B cell (primary cell): ENCODE results near the gene AP5S1. TPM values are rescaled to one million over a fixed set of nuclear protein-coding genes. Genes with fewer than 3 reads are reported as not detected.
A peak's percentile ranks its signal among the peaks of the same experiment; 100 is the strongest.

Experiments
- ATAC-seq: fragments of 200-7000 bp; cut with Tn5 transposase; one replicate; pipeline ENCODE4 v1.10.0; 2021; ENCODE audit warnings: low read depth, mild to moderate bottlenecking, moderate number of reproducible peaks, moderate library complexity
- CTCF ChIA-PET: fragments of 350-600 bp; sonication (Branson Sonifier 250); formaldehyde crosslinking; loops from one replicate; lab custom pipeline; 2021; ENCODE audit warnings: antibody characterized with exemption, inconsistent platforms; lab: Charles Lee
- POLR2A ChIA-PET: fragments of 350-600 bp; sonication (Branson Sonifier 250); formaldehyde crosslinking; loops from one replicate; lab custom pipeline; 2021; ENCODE audit warnings: antibody characterized with exemption; lab: Charles Lee
- DNase-seq: peaks from one replicate; pipeline ENCODE4 v3.0.0; 2013
- H2AFZ ChIP-seq: 2 replicates; pipeline ENCODE4 v1.6.1; 2012; ENCODE audit warnings: mild to moderate bottlenecking, low read depth, low read length; ENCODE audit not compliant: insufficient read depth, poor library complexity, severe bottlenecking
- H3K27ac ChIP-seq, 2 donors: 1 replicate in 1 of 2; 2 replicates in 1 of 2; pipeline ENCODE4 v1.5.1; 2012 to 2013; ENCODE audit warnings: low read length in 2 of 2, mild to moderate bottlenecking in 2 of 2, moderate library complexity in 1 of 2
- H3K27me3 ChIP-seq, 4 experiments: fragments of 200-600 bp in 1 of 4; sonication (generic) in 1 of 4; replicated peaks in 1 of 4; 1 replicate in 2 of 4; 2 replicates in 2 of 4; pipeline versions ENCODE4 v1.6.1 to v1.7.0; 2013 to 2016; ENCODE audit warnings: low read length in 3 of 4, mild to moderate bottlenecking in 2 of 4, mixed read lengths in 1 of 4, moderate library complexity in 1 of 4; ENCODE audit not compliant: insufficient read depth in 4 of 4, control insufficient read depth in 3 of 4; ENCODE audit errors: control extremely low read depth in 1 of 4
- H3K36me3 ChIP-seq, 2 experiments: replicated peaks in 1 of 2; 1 replicate in 1 of 2; 2 replicates in 1 of 2; pipeline versions ENCODE4 v1.6.1 to v1.7.1; 2013; ENCODE audit warnings: low read length in 1 of 2; ENCODE audit not compliant: insufficient read depth in 2 of 2, control insufficient read depth in 1 of 2; ENCODE audit errors: control extremely low read depth in 1 of 2, extremely low read depth in 1 of 2
- H3K4me1 ChIP-seq, 2 donors: fragments of 200-600 bp in 1 of 2; sonication (generic) in 1 of 2; 1 replicate in 1 of 2; 2 replicates in 1 of 2; pipeline versions ENCODE4 v1.5.1 to v1.6.1; 2013 to 2017; ENCODE audit warnings: low read length in 2 of 2; ENCODE audit not compliant: control insufficient read depth in 2 of 2, insufficient read depth in 2 of 2
- H3K4me2 ChIP-seq: replicated peaks from 2 replicates; pipeline ENCODE3; 2012; ENCODE audit warnings: mild to moderate bottlenecking, low read depth, low read length; ENCODE audit not compliant: poor library complexity, severe bottlenecking
- H3K4me3 ChIP-seq, 5 experiments: fragments of 200-600 bp in 1 of 5; sonication (generic) in 1 of 5; 1 replicate in 3 of 5; 2 replicates in 2 of 5; pipeline versions ENCODE4 v1.5.1 to v1.7.0; 2011 to 2016; ENCODE audit warnings: low read length in 4 of 5, mild to moderate bottlenecking in 4 of 5, low read depth in 2 of 5, control low read depth in 1 of 5, moderate library complexity in 1 of 5; ENCODE audit not compliant: insufficient read depth in 1 of 5; ENCODE audit errors: control extremely low read depth in 1 of 5, extremely low read depth in 1 of 5
- H3K79me2 ChIP-seq: fragments of 200-600 bp; sonication (generic); one replicate; pipeline ENCODE4 v1.6.0; 2016; ENCODE audit warnings: low read length; ENCODE audit not compliant: control insufficient read depth, insufficient read depth
- H3K9ac ChIP-seq: fragments of 200-600 bp; sonication (generic); 2 replicates; pipeline ENCODE4 v1.6.1; 2017; ENCODE audit warnings: mild to moderate bottlenecking, low read length, moderate library complexity
- H3K9me3 ChIP-seq, 3 donors: one replicate each; pipeline versions ENCODE4 v1.6.1 to v1.7.1; 2013; ENCODE audit warnings: low read length in 2 of 3; ENCODE audit not compliant: control insufficient read depth in 2 of 3, insufficient read depth in 1 of 3; ENCODE audit errors: control extremely low read depth in 1 of 3
- H4K20me1 ChIP-seq: 2 replicates; pipeline ENCODE4 v1.6.0; 2012; ENCODE audit warnings: mild to moderate bottlenecking, low read length; ENCODE audit not compliant: insufficient read depth, control insufficient read depth, poor library complexity, severe bottlenecking
- H3K27ac Mint-ChIP-seq: one replicate; pipeline ENCODE4 v1.8.0; 2021; ENCODE audit warnings: mixed read lengths
- H3K27me3 Mint-ChIP-seq: one replicate; pipeline ENCODE4 v1.8.0; 2021; ENCODE audit warnings: mixed read lengths
- H3K4me1 Mint-ChIP-seq: one replicate; pipeline ENCODE4 v1.8.0; 2021; ENCODE audit warnings: mixed read lengths
- H3K4me3 Mint-ChIP-seq: one replicate; pipeline ENCODE4 v1.8.0; 2021; ENCODE audit warnings: mixed read lengths
- H3K9me3 Mint-ChIP-seq: one replicate; pipeline ENCODE4 v1.8.0; 2022; ENCODE audit warnings: mixed read lengths; ENCODE audit not compliant: insufficient read depth
- EZH2 ChIP-seq: IDR thresholded peaks from 2 replicates; pipeline ENCODE4 v1.6.1; 2012; ENCODE audit warnings: borderline replicate concordance, low read depth, mild to moderate bottlenecking, moderate library complexity, low read length; ENCODE audit not compliant: insufficient read depth, poor library complexity, severe bottlenecking
- WGBS: methylation state at CpG from one replicate; pipeline ENCODE4 v1.1.5; 2013; ENCODE audit warnings: missing lambda C conversion rate; ENCODE audit not compliant: insufficient coverage; 5-methylcytosine and 5-hydroxymethylcytosine counted together
- intact Hi-C: fragments of 100-400 bp; cut with micrococcal nuclease; formaldehyde crosslinking; loops from one replicate; pipeline ENCODE4 v1.10.0; 2022
- polyA plus RNA-seq: library from polyadenylated mRNA; depleted of rRNA; stranded (reverse); fragments of >200 nt; gene quantifications from 2 replicates; pipeline ENCODE4 v1.2.3, GENCODE V29; 2012
- total RNA-seq, 2 donors: library from RNA; stranded (reverse); fragments of 120-200 nt in 1 of 2; gene quantifications; 1 replicate in 1 of 2; 2 replicates in 1 of 2; pipeline versions ENCODE4 v1.2.3 to v1.2.4, GENCODE V29; 2013 to 2022
- TF ChIP-seq, protein P1 (sequence below): fragments of 200-600 bp; IDR thresholded peaks from one replicate; pipeline ENCODE4 v1.8.0; 2022; ENCODE audit warnings: antibody characterized with exemption, mild to moderate bottlenecking

AP5S1 gene
- total and polyA plus RNA-seq, 2 donors (not counting 1 experiment from before 2014, with no cell fraction given): 9.2 to 12.6 TPM

- no peaks in the 10 kb centered on the region for H3K9me3 Mint-ChIP-seq
- H3K79me2 ChIP-seq: peaks cover 13% of the 10 kb centered on the region
- H2AFZ ChIP-seq: peak overlapping the region; percentile 94
- peak overlapping the region; percentile 100 for H3K27ac Mint-ChIP-seq
- H3K27me3 ChIP-seq: no peaks in the 10 kb centered on the region
- 81% methylated on average over 10 of the region's 20 CpGs for WGBS
- H3K27me3 Mint-ChIP-seq: no peaks in the 10 kb centered on the region
- peak overlapping the region; percentile 97 for H3K4me3 Mint-ChIP-seq
- H3K4me1 Mint-ChIP-seq: peaks cover 16% of the 10 kb centered on the region
- peaks cover 0 to 26% of the 10 kb centered on the region in 2 experiments for H3K36me3 ChIP-seq
- peak overlapping the region; percentile 97 to 98 for H3K27ac ChIP-seq
- H3K4me1 ChIP-seq: peaks cover 13 to 17% of the 10 kb centered on the region in 2 donors
- TF ChIP-seq EZH2: no peak
- TF ChIP-seq, protein P1, sequence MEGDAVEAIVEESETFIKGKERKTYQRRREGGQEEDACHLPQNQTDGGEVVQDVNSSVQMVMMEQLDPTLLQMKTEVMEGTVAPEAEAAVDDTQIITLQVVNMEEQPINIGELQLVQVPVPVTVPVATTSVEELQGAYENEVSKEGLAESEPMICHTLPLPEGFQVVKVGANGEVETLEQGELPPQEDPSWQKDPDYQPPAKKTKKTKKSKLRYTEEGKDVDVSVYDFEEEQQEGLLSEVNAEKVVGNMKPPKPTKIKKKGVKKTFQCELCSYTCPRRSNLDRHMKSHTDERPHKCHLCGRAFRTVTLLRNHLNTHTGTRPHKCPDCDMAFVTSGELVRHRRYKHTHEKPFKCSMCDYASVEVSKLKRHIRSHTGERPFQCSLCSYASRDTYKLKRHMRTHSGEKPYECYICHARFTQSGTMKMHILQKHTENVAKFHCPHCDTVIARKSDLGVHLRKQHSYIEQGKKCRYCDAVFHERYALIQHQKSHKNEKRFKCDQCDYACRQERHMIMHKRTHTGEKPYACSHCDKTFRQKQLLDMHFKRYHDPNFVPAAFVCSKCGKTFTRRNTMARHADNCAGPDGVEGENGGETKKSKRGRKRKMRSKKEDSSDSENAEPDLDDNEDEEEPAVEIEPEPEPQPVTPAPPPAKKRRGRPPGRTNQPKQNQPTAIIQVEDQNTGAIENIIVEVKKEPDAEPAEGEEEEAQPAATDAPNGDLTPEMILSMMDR: no peak
- intact Hi-C loops: loop anchor here (1.0 to 2.0 kb wide), 10 partner anchors 10 to 193 kb away; partner anchors contain the start of genes CENPB, MAVS, PANK2 and SPEF1
- no peaks in the 10 kb centered on the region for H3K9me3 ChIP-seq
- no peak for DNase-seq
- peak overlapping the region; percentile 79 for H3K4me2 ChIP-seq
- POLR2A ChIA-PET: interaction anchor here (0.7 to 2.2 kb wide), 14 partner anchors 9 to 261 kb away, joined by 3 to 16 read pairs (median 4); partner anchors contain the start of genes ADISSP, CDC25B, CENPB and SPEF1
- CTCF ChIA-PET: interaction anchor here (0.7 to 6.4 kb wide), 20 partner anchors 9 to 1305 kb away, joined by 3 to 84 read pairs (median 6); partner anchors contain the start of genes ADISSP, CDC25B, CDS2 and CENPB
- H3K4me3 ChIP-seq: peak overlapping the region; percentile 62 to 85 (median 75)
- H3K9ac ChIP-seq: peak overlapping the region; percentile 95
- H4K20me1 ChIP-seq: no peaks in the 10 kb centered on the region
- ATAC-seq: no peak
These were observed 767 bp downstream of the AP5S1 start for GRCh38 chr20:3820901-3821727.
